Endothelial cell of umbilical vein (primary cell): ENCODE measurements around the gene CD53.

Experiments used
- EZH2 ChIP-seq: IDR thresholded peaks from 2 replicates; pipeline ENCODE4 v1.6.1; 2012; ENCODE audit warnings: borderline replicate concordance, low read depth, mild to moderate bottlenecking, moderate library complexity, low read length, inconsistent platforms; ENCODE audit not compliant: severe bottlenecking
- TF ChIP-seq, protein P1 (sequence below), 2 donors: IDR thresholded peaks; 1 replicate in 1 of 2; 2 replicates in 1 of 2; pipeline ENCODE4 v1.5.1; 2011; ENCODE audit warnings: low read length in 2 of 2, mild to moderate bottlenecking in 2 of 2, moderate library complexity in 2 of 2, control low read depth in 1 of 2, inconsistent platforms in 1 of 2, low read depth in 1 of 2; ENCODE audit not compliant: insufficient read depth in 1 of 2; ENCODE audit errors: extremely low read depth in 1 of 2

DNA sequence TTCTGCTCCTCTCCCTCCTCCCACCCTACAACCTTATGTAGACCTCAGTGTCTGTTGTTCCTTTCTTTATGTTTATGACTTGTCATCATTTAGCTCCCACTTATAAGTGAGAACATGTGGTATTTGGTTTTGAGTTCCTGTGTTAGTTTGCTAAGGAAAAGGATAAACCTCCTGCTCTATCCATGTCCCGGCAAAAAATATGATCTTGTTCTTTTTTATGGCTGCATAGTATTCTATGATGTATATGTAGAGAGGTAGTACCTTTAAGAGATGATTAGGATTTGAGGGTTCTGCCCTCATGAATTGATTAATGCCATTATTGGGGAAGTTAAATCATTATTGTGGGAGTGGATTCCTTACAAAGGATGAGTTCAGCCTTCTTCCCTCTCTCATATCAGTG is 49.0 kb downstream of the CD53 start:
- TF ChIP-seq, protein P1, sequence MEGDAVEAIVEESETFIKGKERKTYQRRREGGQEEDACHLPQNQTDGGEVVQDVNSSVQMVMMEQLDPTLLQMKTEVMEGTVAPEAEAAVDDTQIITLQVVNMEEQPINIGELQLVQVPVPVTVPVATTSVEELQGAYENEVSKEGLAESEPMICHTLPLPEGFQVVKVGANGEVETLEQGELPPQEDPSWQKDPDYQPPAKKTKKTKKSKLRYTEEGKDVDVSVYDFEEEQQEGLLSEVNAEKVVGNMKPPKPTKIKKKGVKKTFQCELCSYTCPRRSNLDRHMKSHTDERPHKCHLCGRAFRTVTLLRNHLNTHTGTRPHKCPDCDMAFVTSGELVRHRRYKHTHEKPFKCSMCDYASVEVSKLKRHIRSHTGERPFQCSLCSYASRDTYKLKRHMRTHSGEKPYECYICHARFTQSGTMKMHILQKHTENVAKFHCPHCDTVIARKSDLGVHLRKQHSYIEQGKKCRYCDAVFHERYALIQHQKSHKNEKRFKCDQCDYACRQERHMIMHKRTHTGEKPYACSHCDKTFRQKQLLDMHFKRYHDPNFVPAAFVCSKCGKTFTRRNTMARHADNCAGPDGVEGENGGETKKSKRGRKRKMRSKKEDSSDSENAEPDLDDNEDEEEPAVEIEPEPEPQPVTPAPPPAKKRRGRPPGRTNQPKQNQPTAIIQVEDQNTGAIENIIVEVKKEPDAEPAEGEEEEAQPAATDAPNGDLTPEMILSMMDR (IDR thresholded peaks at IDR 0.05; ENCODE audit: extremely low read depth in 1 of 2, insufficient read depth in 1 of 2, low read depth in 1 of 2, low read length in 2 of 2): no peak
- TF ChIP-seq EZH2: no peak
